ENCODE measurements around the gene HPS6. TPM values are rescaled to one million over a fixed set of nuclear protein-coding genes. Genes with fewer than 3 reads are reported as not detected.

The HPS6 gene
- total RNA-seq, 1 donor from 2014 or later, result 9.0 TPM

DNA sequence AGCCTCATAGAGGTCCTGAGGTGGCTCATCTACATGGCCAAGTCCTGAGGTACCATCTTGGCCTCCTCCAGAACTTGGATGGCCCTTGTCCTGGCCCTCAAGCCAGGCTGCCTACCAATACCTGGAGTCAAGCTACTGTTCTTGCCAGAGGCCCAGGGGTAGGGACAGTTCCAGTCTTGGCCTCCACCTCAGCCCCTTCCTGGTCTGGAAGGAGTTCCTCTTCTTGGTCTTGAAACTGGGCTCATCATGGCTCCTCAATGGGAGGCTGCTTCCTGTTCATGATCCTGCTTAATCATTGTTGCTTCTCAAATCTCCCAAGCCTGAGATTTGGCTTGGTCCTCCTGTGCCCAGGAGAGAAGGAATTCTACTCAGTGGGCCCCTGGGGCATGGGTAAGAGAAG is 3.9 kb downstream of the HPS6 start:
- no peak for DNase-seq

DNA sequence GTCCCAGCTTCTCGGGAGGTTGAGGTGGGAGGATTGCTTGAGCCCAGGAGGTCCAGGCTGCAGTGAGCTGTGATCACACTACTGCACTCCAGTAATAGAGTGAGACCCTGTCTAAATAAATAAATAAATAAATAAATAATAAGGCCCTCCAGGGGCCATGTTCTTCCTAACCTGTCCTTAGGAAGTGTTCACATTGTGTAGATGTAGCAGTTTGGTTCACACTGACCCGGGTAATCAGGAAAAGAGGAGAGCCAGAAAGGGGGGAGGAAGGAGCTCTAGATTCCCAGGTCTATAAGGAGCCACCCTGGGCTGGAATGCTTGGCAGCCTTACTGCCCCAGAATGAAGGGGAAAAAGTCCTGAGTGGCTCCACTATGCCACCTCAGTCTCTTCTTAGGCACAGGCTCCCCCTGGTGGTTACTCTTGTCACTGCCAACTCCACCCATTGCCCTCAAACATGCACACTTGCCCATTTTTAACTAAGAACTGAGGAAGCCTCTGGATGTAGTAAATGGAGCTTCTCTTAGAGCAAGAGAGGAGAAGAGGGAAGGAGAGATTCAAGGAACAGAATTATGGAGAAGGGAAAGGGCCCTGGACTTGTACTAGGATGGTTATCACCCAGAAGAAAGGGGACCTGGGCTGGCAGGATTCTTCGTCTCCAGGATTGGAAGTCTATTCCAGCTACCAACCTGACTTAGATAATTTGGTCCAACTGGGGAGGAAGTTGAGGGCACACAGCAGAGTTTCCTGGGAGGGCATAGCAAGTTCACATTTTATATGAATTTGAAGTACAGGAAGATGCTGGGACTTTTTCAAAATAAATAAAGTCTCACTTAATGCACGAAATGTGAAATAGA is 7.8 kb downstream of the HPS6 start:
- peak; percentile 27 for DNase-seq

DNA sequence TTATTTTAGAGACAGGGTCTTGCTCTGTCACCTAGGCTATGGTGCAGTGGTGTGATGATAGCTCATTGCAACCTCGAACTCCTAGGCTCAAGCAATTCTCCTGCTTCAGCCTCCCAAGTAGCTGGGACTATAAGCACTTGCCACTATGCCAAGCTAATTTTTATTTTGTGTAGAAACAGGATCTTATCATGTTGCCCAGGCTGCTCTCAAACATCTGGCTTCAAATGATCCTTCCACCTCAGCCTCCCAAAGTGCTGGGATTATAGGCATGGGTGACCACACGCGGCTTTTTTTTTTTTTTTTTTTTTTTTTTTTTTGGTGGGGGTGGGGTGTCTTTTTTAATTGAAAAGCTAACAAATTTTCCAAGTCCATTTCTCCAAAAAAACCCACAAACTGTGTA is 18.4 kb downstream of the HPS6 start:
- DNase-seq, result no peak

DNA sequence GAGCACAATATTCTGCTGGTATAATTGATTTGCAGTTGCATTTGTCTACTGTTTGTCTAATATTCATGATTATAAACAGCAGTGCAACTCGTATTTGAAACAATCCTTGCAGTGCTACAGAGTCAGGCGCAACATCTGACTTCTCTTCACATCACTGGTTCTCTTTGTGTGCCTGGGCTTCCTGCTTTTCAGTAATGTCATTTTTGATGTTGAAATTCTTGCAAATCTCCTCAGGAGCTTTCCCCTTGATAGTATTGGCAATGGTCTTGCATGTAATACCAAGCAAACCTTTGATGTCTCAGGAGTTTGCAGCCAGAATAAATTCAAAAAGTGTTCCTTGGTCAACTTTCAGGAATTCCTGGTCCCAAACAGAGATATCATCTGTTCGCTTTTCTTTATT is 20.2 kb downstream of the HPS6 start:
- DNase-seq, result no peak

DNA sequence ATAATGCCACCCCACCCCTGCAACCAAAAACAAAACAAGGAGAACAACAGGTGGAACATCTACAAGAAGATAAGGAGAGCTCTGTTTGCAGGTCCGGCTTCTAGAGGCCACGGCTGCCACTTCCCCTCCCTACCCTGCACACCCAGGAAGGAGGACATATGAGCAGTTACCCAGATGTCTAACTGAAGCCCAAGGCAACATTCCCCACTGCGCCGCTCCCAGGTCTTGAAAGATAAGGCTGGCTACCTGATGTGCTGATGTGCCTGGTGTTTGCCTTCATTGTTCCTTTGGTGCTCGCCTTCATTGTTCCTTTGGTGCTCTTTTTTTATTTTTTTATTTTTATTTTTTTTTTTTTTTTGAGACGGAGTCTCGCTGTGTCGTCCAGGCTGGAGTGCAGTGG is 21.0 kb downstream of the HPS6 start:
- no peak for DNase-seq

DNA sequence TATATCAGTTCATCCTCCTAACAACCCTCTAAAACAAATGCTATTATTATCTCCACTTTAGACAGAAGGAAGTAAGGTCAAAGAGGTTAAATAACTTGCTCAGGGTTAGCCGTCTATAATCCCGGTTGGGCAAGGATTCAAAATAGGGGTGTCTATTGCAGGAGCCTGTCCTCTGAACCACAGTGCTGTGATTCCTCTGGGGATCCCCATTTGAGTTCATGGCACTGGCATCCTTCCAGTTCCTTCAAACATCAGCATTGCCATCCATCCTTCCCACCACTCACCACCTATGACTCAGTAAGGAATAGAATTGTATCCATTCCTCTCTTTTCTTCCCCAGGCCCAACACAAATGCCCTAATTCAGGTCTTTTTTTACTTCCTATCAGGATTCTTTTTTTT is 25.6 kb downstream of the HPS6 start:
- no peak for DNase-seq

DNA sequence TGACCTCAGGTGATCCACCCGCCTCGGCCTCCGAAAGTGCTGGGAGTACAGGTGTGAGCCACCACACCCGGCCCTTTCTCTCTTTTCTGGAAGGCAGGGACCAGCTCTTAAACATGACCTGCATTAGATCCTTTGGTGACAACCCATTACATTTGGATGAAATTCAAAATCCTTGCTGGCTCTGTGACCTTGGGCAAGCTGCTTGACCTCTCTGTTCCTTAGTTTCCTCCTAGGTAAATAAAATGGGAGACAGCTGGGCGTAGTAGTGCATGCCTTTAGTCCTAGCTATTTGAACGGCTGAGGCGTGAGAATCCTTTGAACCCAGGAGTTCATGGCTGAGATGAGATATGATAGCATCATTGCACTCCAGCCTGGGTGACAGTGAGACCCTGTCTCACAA is 31.3 kb downstream of the HPS6 start:
- no peak for DNase-seq

DNA sequence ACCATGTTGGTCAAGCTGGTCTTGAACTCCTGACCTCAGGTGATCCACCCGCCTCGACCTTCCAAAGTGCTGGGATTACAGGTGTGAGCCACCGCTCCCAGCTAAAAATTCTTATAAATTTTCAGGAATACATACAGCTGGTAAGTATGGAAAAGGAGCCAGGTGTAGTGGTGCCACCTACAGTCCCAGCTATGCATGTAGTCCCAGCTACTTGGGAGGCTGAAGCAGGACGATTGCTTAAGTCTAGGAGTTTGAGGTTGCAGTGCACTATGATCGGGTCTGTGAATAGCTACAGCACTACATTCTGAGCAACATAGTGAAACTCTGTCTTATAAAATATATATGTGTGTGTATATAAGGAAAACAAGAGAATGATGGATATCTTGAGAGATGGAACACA is 36.0 kb downstream of the HPS6 start:
- no peak for DNase-seq

DNA sequence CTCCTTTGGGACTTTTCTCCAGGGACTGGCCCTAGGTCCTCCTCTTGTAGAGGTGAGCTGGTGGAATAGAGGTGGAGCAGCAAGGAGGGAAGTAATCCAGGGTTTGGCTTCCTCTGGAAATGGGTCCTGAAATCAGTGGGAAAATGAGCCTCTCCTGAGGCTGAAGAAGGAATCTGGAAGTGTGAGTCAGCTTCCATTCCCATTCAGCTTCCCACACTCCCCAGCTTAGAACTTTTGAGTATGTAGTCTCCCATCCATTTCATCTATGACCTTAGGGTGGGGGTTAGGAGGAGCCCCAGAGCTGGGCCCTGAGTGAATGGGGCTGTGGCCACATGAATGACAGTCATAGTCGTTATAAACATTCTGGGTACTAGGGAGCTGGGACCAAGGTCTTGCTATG is 37.3 kb downstream of the HPS6 start:
- DNase-seq, result no peak

DNA sequence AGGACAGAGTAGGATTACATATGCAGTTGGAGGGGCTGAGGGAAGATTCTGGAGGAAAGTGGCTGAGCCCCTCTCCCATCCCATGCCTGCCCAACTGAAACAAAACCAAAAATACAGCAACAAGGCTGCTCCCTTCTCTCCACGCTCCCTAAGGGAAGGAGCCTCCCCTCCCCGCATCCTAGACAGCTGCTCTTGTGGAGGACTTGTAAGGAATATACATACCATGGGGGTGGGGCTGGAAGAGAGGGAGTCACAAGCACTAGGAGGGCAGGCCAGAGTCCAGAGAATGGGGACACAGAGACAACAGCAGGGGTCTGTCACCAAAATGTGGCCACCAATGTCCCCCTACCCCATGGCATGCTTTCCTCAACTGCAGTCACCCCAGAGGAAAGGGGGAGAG is 41.8 kb downstream of the HPS6 start:
- DNase-seq, result no peak

DNA sequence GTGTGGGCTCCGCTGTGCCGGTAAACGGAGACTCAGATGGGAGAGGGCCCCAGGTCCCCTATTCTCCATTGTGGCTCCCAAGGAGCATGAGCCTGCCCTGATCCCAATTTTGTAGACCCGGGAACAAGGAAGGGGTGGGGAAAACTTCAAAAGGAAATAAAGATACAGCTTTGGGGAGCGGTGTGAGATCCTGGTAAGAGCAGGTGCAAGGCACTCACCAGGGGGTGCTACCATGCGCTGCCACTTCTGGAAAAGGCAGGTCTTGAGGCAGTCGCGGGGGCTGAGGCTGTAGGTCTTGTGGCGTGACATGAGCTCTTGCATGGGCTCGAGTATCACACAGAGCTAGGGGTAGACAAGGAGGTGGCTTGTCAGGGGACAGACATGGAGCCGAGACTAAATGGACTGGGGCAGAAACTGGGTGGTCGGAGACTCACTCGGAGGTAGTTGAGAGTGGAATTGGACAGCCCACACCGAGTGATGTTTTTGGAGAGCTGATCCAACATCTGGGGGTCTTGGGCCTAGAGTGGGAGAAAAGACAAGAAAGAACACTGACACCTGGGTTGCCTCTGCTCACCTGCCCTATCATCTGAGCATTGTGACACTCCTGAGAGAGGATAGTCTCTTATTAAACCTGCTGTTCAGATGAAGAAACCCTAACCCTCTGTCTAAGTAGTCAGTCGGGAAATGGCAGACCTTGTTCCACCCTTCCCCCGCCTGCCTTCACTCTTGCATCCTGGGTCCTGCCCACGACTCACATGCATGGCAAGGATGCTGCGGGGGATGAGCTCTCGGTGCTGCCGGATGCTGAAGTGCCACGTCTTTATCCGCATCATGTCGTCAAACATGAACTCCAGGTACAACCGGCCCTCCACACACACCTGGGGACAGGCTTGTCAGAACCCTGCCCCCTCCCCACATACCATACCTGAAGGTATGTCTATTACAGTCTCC is 44.3 kb downstream of the HPS6 start:
- DNase-seq, result no peak

DNA sequence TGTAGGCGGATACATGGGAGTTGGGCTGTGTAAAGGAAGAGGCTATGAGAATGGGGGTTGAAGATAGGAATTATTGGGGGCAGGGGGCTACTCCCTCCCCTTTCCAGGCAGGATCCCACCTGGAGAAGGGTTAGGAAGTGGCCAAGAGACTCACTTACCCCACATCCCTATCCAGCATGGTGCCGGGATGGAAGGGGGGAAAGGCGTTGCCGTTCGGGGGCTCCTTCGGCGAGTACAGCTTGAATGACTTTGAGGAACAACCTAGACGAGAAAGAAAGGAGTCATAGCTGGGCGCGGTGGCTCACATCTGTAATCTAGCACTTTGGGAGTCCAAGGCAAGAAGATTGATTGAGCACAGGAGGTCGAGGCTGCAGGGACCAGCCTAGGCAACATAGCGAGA is 46.1 kb downstream of the HPS6 start:
- no peak for DNase-seq

DNA sequence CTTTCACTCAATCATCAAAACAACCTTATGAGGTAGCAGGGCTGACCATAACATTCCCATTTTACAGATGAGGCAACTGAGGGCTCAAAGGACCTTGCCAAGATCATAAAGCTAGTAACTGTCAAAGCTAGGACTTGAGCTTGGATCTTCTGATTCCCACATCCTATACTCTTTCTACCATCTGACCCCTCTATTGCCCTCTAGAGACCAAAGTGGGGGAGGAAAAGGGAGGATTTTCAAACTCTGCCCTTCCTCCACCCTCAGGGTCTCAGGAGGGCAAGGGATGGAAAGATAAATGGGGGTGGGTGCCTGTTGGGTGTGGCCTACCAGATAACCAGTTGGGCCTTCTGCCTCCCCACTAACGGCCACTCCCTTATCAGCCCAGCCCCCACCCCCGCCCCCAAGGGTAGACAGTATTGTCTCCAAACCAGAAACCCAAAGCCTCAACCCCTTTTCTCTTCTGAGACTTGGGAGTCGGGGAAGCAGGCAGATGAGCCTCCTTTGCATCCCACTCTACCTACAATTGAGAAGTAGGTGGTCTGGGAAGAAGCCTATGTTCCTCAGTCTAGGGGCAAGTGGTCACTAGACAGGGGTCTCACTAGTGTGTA is 47.2 kb downstream of the HPS6 start:
- no peak for DNase-seq

DNA sequence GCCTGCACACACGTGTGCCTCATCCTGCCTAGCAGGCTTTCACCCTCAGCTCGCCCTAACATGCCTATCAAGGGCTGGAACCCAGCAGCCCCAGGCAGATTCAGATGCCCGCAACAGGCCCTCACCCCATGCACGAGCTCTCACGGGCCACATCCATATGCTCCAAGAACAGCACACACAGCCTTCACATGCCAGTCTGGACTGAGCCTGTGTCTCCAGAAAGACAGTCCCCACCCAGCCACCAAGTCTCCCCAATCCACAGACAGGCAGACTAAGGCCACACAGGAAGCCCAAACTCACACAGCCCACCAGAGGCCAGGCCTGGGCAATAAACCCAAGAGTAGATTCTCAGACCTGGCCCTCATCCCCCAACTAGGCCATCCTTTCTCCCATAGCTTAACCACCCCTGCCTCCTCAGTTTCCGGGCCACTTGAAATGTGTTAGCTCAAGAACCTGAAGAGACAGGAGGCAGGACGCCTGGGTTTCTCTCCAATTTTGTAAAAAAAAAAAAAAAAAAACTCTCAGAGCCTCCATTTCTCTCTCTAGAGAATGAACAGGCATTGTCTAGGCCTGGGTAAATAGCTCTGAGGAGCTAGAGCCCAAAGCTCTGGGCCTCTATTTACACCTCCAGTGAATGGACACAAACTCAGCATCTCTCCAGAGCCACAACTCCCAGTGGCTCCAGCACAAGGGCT is 48.3 kb downstream of the HPS6 start:
- peak; percentile 43 for DNase-seq

DNA sequence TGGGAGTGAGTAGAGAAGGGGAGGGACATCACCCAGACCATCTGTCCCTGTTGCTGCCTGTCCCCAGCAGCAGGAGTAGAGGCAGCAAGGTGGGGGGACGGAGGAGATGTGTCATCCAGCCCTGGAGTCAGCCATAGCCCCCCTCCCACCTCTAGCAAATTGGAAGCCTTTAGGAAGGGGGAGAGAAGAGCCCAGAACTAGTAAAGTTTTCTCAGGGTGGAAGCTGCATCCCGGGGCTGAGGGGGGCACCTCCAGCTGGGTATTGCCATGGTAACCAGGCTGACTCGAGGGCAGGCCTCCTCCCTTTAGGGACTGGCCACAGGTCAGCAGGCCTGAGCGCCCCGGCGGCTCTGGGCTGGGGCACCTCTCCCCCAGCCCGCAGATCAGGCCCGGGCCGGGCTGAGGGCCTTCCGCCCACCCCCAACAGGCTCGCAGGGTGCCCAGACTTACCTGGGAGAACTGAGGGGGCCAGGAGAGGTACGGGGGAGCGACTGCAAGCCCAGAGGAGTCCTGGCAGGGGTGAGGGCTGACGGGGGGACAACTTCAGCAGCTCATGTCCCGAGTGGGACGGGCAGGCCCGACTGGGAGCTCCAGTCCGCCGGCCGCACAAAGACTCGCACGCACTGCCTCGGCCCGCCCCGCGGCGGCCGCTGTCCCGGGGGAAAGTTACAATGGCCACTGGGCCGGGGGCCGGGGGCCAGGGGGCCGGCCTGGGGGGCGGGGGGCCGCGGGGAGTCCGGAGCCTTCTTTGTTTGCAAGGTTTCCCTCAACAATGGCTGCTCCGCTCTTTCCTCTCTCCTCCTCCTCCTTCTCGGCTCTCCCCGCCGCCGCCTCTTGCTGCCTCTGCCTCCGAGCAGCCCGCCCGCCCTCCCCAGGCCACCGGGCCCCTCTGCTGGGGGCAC is 49.1 kb downstream of the HPS6 start:
- no peak for DNase-seq

DNA sequence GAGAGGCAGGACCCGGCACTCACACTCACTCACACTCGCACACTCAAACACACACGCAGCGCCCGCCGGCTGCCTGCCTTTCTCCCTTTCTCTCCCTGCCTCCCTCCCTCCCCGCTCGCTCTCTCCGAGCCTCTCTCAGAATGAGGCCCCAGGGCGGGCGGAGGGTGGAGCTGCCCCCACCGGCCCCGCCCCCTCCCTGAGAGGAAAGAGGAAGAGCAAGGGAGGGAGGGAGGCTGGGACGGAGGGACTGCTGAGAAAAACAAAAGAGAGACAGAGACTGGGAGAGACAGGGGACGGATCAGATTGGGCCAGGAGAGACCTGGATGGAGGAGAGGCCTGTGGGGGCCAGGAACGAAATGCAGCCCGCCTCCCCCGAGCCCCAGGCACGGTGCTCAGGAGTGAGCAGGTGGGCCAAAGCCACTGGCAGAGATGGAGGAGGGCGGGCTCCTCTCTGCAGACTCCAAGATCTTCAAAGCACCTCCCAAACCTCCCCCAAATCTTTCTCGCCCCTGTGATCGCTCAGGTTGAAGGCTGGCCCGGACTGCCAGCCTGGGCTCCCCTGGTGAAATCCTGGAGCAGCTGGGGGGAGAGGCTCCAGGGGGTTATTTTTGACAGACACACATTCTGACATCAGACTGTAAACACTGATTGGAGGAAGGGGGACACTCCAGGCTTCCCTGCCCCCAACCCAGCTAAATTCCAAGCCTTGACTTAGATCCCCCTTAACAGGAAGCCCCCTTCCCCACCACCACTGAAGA is 49.9 kb downstream of the HPS6 start:
- DNase-seq, result peak; percentile 85

DNA sequence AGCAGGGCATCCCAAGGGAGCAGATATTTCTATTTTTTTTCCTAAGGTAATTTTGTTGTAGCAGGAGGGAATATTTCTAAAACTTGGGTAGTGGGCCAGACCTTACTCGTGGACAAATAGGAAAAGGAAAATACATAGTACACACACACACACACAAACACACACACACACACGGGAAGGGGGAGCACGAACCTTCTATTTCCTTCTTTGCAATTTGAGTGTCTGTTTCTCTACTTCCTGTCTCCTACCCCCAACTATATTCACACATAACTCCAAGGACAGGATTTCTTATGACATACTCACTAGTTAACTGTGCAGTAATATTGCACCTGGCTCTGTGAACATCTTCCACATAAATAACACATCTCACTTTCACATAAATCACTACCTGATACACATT is 50.6 kb downstream of the HPS6 start:
- peak; percentile 17 for DNase-seq

DNA sequence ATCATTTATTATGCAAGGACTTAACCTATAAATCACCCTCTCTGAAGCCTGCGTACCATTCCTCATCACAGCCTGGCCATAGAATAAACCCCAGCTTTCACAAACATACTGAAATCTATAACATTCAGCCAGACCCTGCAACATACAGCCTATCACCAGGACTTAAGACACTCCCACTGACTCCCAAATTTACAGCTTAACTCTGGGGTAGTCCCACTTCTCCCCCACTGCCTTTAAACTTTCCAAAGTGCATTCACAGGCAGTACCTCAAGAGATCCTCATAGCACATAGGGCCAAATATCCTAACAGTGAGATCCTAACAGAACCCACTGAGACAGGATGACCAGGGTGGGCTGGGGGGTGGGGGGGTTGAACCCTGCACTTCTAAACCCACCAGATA is 51.5 kb downstream of the HPS6 start:
- DNase-seq, result no peak
